Lung (tissue), 12 donors: ENCODE results near the gene SLC37A1. TPM values are rescaled to one million over a fixed set of nuclear protein-coding genes. Genes with fewer than 3 reads are reported as not detected.

ENCODE experiments used
- ATAC-seq: fragments of 200-7000 bp; cut with Tn5 transposase; one replicate; pipeline ENCODE4 v1.9.1; 2020; ENCODE audit warnings: moderate number of reproducible peaks; ENCODE audit not compliant: insufficient read depth, low FRiP score
- DNase-seq, 3 donors: peaks; one replicate each; pipeline ENCODE4 v3.0.0-alpha.2; 2013 to 2017
- H3K27ac ChIP-seq, 2 donors: one replicate each; pipeline ENCODE4 v1.5.1; 2013; ENCODE audit warnings: mild to moderate bottlenecking in 2 of 2, moderate library complexity in 2 of 2, control low read depth in 1 of 2, inconsistent platforms in 1 of 2, low read depth in 1 of 2, low read length in 1 of 2
- H3K27me3 ChIP-seq, 3 donors: one replicate each; pipeline ENCODE4 v1.5.1; 2013; ENCODE audit warnings: low read length in 2 of 3; ENCODE audit not compliant: control insufficient read depth in 3 of 3, insufficient read depth in 3 of 3
- H3K36me3 ChIP-seq, 4 donors: one replicate each; pipeline ENCODE4 v1.5.1; 2013; ENCODE audit warnings: low read length in 4 of 4, mild to moderate bottlenecking in 1 of 4, moderate library complexity in 1 of 4; ENCODE audit not compliant: control insufficient read depth in 4 of 4, insufficient read depth in 4 of 4
- H3K4me1 ChIP-seq, 5 donors: one replicate each; pipeline ENCODE4 v1.5.1; 2013; ENCODE audit warnings: low read length in 5 of 5, mild to moderate bottlenecking in 2 of 5, moderate library complexity in 1 of 5; ENCODE audit not compliant: control insufficient read depth in 5 of 5, insufficient read depth in 5 of 5
- H3K4me3 ChIP-seq: one replicate; pipeline ENCODE4 v1.5.1; 2013; ENCODE audit warnings: mild to moderate bottlenecking, control low read depth, moderate library complexity
- H3K9ac ChIP-seq, 2 donors: one replicate each; pipeline ENCODE4 v1.5.1; 2013; ENCODE audit warnings: low read length in 2 of 2, control low read depth in 1 of 2; ENCODE audit not compliant: insufficient read depth in 1 of 2
- H3K9me3 ChIP-seq, 4 donors: one replicate each; pipeline ENCODE4 v1.5.1; 2013; ENCODE audit warnings: low read length in 3 of 4, mild to moderate bottlenecking in 1 of 4, moderate library complexity in 1 of 4; ENCODE audit not compliant: control insufficient read depth in 4 of 4, insufficient read depth in 3 of 4
- WGBS, 2 donors: extraction: QIAGEN DNeasy Blood & Tissue Kit; methylation state at CpG; one replicate each; pipeline ENCODE4 v1.1.7; 2013; 5-methylcytosine and 5-hydroxymethylcytosine counted together
- polyA plus RNA-seq, 2 donors: library from polyadenylated mRNA; stranded (reverse); fragments of 200-250 nt; gene quantifications; one replicate each; pipeline ENCODE4 v1.2.1, GENCODE V29; 2013
- total RNA-seq, 2 donors: library from RNA; depleted of rRNA in 1 of 2; stranded (reverse); fragments of >200 nt in 1 of 2; gene quantifications; one replicate each; pipeline ENCODE4 v1.2.1, GENCODE V29; 2014 to 2021
- TF ChIP-seq, protein P1 (sequence below): IDR thresholded peaks from 2 replicates; pipeline ENCODE4 v1.5.1; 2012; ENCODE audit warnings: mild to moderate bottlenecking; ENCODE audit errors: control extremely low read depth, extremely low read depth
- donor health status: control.
- donor health status: control.
- donor health status: Bipolar disorder and iron deficiency.
- donor health status: healthy.
- donor health status: DM: yes; HTN: yes; CAD: no.

SLC37A1 gene
- total and polyA plus RNA-seq, 4 donors, result 13.3 to 29.5 (median 19.6) TPM

DNA sequence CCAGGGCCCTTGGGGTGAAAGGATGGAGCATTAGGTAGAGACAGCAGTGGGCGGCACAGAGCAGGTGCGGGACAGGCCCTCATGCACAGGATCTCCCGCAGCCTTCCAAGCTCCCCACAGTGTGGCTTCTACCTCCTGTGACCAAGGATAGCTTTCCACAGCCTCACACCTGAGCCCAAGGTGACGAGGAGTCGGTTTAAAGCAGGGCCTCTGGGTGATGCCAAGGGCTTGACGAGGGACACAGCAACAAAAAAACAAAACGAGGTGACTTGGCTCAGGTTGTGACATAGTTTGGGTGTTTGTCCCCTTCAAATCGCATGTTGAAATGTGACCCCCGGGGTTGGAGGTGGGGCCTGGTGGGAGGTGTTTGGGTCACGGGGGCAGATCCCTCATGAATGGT, 32.9 kb upstream of the SLC37A1 start:
- peaks cover 0 to under 1% (median 0%) of the 10 kb centered on the region in 5 donors for H3K4me1 ChIP-seq
- peaks cover 0 to 2% (median 0%) of the 10 kb centered on the region in 4 donors for H3K9me3 ChIP-seq
- ATAC-seq, result no peak
- TF ChIP-seq, protein P1, sequence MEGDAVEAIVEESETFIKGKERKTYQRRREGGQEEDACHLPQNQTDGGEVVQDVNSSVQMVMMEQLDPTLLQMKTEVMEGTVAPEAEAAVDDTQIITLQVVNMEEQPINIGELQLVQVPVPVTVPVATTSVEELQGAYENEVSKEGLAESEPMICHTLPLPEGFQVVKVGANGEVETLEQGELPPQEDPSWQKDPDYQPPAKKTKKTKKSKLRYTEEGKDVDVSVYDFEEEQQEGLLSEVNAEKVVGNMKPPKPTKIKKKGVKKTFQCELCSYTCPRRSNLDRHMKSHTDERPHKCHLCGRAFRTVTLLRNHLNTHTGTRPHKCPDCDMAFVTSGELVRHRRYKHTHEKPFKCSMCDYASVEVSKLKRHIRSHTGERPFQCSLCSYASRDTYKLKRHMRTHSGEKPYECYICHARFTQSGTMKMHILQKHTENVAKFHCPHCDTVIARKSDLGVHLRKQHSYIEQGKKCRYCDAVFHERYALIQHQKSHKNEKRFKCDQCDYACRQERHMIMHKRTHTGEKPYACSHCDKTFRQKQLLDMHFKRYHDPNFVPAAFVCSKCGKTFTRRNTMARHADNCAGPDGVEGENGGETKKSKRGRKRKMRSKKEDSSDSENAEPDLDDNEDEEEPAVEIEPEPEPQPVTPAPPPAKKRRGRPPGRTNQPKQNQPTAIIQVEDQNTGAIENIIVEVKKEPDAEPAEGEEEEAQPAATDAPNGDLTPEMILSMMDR, result no peak
- no peaks in the 10 kb centered on the region for H3K36me3 ChIP-seq
- 93 to 96% methylated on average over 10 of the region's 10 CpGs for WGBS, 2 donors
- no peak for DNase-seq
- no peak overlapping the region for H3K4me3 ChIP-seq
- H3K27ac ChIP-seq, result no peak overlapping the region
- H3K9ac ChIP-seq, result no peak overlapping the region
- no peaks in the 10 kb centered on the region for H3K27me3 ChIP-seq

DNA sequence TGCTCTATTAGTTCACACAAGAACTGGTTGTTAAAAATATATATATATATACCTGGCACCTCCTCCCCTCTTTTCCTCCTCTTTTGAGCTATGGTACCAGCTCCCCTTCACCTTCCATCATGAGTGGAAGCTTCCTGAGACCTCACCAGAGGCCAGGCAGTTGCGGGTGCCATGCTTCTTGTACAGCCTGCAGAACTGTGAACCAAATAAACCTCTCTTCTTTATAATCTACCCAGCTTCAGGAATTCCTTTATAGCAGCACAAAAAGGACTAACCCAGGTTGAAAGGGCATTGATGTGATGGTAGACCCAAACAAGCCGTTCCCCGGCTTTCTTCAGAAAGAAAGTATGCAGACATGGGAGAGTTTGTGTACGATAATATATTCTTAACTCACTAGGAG, 32.5 kb upstream of the SLC37A1 start:
- Histone ChIP-seq H3K4me3 (no peak overlapping the region), H3K9ac (no peak overlapping the region), H3K9me3 (peaks cover 0 to 2% (median 0%) of the 10 kb centered on the region in 4 donors), H3K27me3 (no peaks in the 10 kb centered on the region), H3K27ac (no peak overlapping the region), H3K36me3 (no peaks in the 10 kb centered on the region), H3K4me1 (peaks cover 0 to 3% (median 0%) of the 10 kb centered on the region in 5 donors)
- 92 to 96% methylated on average over 4 of the region's 4 CpGs for WGBS, 2 donors
- DNase-seq, result no peak
- ATAC-seq, result no peak
- TF ChIP-seq, protein P1, result no peak

DNA sequence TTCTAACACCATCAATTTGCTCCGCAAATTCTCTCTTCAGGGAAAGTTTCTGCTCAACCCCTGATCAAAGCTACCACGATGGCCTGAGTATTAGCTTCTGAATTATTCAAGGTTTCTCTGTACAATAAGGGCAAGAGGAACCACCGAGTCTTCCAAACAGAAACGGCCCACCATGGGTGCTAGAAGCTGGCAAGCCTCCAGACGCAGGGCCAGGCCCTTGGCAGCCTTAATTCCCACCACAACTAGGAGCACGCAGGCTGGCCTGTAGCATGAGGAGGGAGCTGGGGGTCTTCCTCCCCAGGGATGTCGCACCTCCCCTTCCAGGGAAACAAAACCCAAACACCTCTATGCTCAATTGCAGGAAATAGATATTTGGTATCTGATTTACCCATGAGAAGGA, 28.7 kb upstream of the SLC37A1 start:
- no peak for DNase-seq
- TF ChIP-seq, protein P1, result no peak
- ATAC-seq, result no peak
- Histone ChIP-seq H3K4me1 (peaks cover 0 to 4% (median 0%) of the 10 kb centered on the region in 5 donors), H3K9ac (no peak overlapping the region), H3K4me3 (no peak overlapping the region), H3K27ac (no peak overlapping the region), H3K36me3 (no peaks in the 10 kb centered on the region), H3K27me3 (no peaks in the 10 kb centered on the region), H3K9me3 (peaks cover 0 to 2% (median 0%) of the 10 kb centered on the region in 4 donors)
- WGBS, 2 donors, result 82 to 84% methylated on average over 7 of the region's 7 CpGs

DNA sequence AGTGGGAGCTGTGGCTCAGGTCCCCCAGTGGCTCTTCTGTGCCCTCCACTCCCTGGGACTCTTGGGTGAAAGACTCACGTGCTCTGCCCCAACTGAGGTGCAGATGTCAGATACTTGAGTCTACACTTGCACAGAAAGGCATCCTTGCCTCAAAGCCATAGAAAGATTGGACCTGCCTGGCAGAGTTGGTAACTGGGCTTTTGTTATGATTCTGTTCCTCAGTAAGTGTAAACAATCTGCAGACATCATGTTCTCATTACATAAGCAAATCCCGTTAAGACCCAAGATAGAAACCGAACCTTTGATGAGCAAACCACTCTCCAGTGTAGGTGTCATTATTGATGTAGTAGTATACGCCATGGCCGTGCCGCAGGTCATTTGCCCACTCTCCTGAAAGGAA, 27.6 kb upstream of the SLC37A1 start:
- Histone ChIP-seq H3K4me3 (no peak overlapping the region), H3K4me1 (peaks cover 0 to 4% (median 0%) of the 10 kb centered on the region in 5 donors), H3K27ac (no peak overlapping the region), H3K9me3 (peaks cover 0 to 2% (median 0%) of the 10 kb centered on the region in 4 donors), H3K36me3 (no peaks in the 10 kb centered on the region), H3K27me3 (no peaks in the 10 kb centered on the region), H3K9ac (no peak overlapping the region)
- DNase-seq, result no peak
- no peak for ATAC-seq
- WGBS, 2 donors, result 72 to 73% methylated on average over 6 of the region's 6 CpGs
- TF ChIP-seq, protein P1, result no peak
